Measurements from ENCODE around the gene HOXB8.

The HOXB8 gene

GRCh38 chr17:48610282-48611211, 4.5 kb downstream of the HOXB8 start, which contains the start of gene HOXB7:
TSS of gene HOXB7 (minus strand) at chr17:48611017. CDS start at chr17:48610918, 99 bp downstream.
- peak; percentile 53 for DNase-seq (ENCODE audit: low spot score)

GRCh38 chr17:48609759-48610281, 5.3 kb downstream of the HOXB8 start:
- DNase-seq (ENCODE audit: low spot score), result no peak

GRCh38 chr17:48609033-48609432, 6.1 kb downstream of the HOXB8 start:
- no peak for DNase-seq (ENCODE audit: low spot score)

- no peak for DNase-seq (ENCODE audit: low spot score)
Measured at GRCh38 chr17:48608494-48608834, 6.6 kb downstream of the HOXB8 start.

GRCh38 chr17:48606892-48607614, 8.0 kb downstream of the HOXB8 start:
- DNase-seq (ENCODE audit: low spot score), result no peak

GRCh38 chr17:48605991-48606891, 8.9 kb downstream of the HOXB8 start:
- DNase-seq (ENCODE audit: low spot score), result no peak

GRCh38 chr17:48605409-48605919, 9.6 kb downstream of the HOXB8 start:
- no peak for DNase-seq (ENCODE audit: low spot score)

- no peak for DNase-seq (ENCODE audit: low spot score)
Measured at GRCh38 chr17:48604770-48605329, 10.2 kb downstream of the HOXB8 start, which contains the start of gene HOXB6. TSS of gene HOXB6 (minus strand) at chr17:48604986. CDS start at chr17:48598150, 6,836 bp downstream.

GRCh38 chr17:48603959-48604769, 10.9 kb downstream of the HOXB8 start:
- DNase-seq (ENCODE audit: low spot score), result no peak

- no peak for DNase-seq (ENCODE audit: low spot score)
Measured at GRCh38 chr17:48601539-48602425, 13.3 kb downstream of the HOXB8 start.

- DNase-seq (ENCODE audit: low spot score), result no peak
Measured at GRCh38 chr17:48601207-48601538, 13.9 kb downstream of the HOXB8 start.

- DNase-seq (ENCODE audit: low spot score), result no peak
Measured at GRCh38 chr17:48600244-48601098, 14.6 kb downstream of the HOXB8 start.

- DNase-seq (ENCODE audit: low spot score), result no peak
Measured at GRCh38 chr17:48599354-48599753, 15.7 kb downstream of the HOXB8 start.

- DNase-seq (ENCODE audit: low spot score), result no peak
Measured at GRCh38 chr17:48598736-48599135, 16.4 kb downstream of the HOXB8 start.

- no peak for DNase-seq (ENCODE audit: low spot score)
Measured at GRCh38 chr17:48597778-48598631, 17.1 kb downstream of the HOXB8 start.

GRCh38 chr17:48597528-48597777, 17.6 kb downstream of the HOXB8 start:
- DNase-seq (ENCODE audit: low spot score), result no peak

GRCh38 chr17:48596735-48597527, 18.2 kb downstream of the HOXB8 start:
- no peak for DNase-seq (ENCODE audit: low spot score)
